Sigmoid colon (tissue), 7 donors: ENCODE data around the gene CDX1. TPM values are rescaled to one million over a fixed set of nuclear protein-coding genes. Genes with fewer than 3 reads are reported as not detected.

ENCODE experiments used
- DNase-seq: peaks from one replicate; pipeline ENCODE4 v3.0.0-alpha.2; 2019
- H3K27ac ChIP-seq, 4 donors: fragments of 200-600 bp; sonication (generic); one replicate each; pipeline ENCODE4 v1.5.1; 2016 to 2019; ENCODE audit warnings: mild to moderate bottlenecking in 1 of 4
- H3K27me3 ChIP-seq, 3 donors: fragments of 200-600 bp; sonication (generic); one replicate each; pipeline ENCODE4 v1.5.1; 2019; ENCODE audit warnings: mild to moderate bottlenecking in 1 of 3
- H3K36me3 ChIP-seq, 4 donors: fragments of 200-600 bp; sonication (generic); one replicate each; pipeline ENCODE4 v1.5.1; 2016 to 2019
- H3K4me1 ChIP-seq, 4 donors: fragments of 200-600 bp; sonication (generic); one replicate each; pipeline ENCODE4 v1.5.1; 2017 to 2019
- H3K4me3 ChIP-seq, 4 donors: fragments of 200-600 bp; sonication (generic); one replicate each; pipeline ENCODE4 v1.5.1; 2017 to 2019; ENCODE audit warnings: mild to moderate bottlenecking in 2 of 4, moderate library complexity in 1 of 4
- H3K9me3 ChIP-seq, 4 donors: fragments of 200-600 bp in 3 of 4; sonication (generic) in 3 of 4; one replicate each; pipeline versions ENCODE4 v1.5.1 to v1.6.1; 2013 to 2019
- EP300 ChIP-seq, 4 donors: sonication (generic); formaldehyde crosslinking; IDR thresholded peaks; one replicate each; pipeline ENCODE4 v1.6.1; 2017; ENCODE audit warnings: antibody characterized with exemption in 4 of 4
- POLR2A ChIP-seq, 2 donors: fragments of 450-650 bp; IDR thresholded peaks; one replicate each; pipeline ENCODE4 v1.6.1; 2016; ENCODE audit warnings: antibody characterized with exemption in 2 of 2, mild to moderate bottlenecking in 2 of 2, moderate library complexity in 2 of 2
- POLR2AphosphoS5 ChIP-seq, 4 donors: sonication (generic); formaldehyde crosslinking; IDR thresholded peaks; one replicate each; pipeline ENCODE4 v1.6.1; 2017; ENCODE audit warnings: antibody characterized with exemption in 4 of 4
- WGBS, 2 donors: extraction: QIAGEN DNeasy Blood & Tissue Kit; methylation state at CpG; one replicate each; pipeline ENCODE4 v1.1.7; 2013; 5-methylcytosine and 5-hydroxymethylcytosine counted together
- intact Hi-C: fragments of 100-400 bp; cut with DNase I; formaldehyde crosslinking; loops from one replicate; pipeline ENCODE4 v1.15.1; 2023
- polyA plus RNA-seq, 3 donors: library from polyadenylated mRNA; stranded (reverse); fragments of 200-250 nt; gene quantifications; one replicate each; pipeline ENCODE4 v1.2.3, GENCODE V29; 2013
- total RNA-seq, 4 donors: library from RNA; depleted of rRNA; stranded (reverse); fragments of >200 nt; gene quantifications; one replicate each; pipeline ENCODE4 v1.1.0, GENCODE V29; 2016
- TF ChIP-seq, protein P1 (sequence below), 4 experiments: fragments of 450-650 bp in 3 of 4; fragments of 200-600 bp in 1 of 4; IDR thresholded peaks; one replicate each; pipeline ENCODE4 v1.5.1; 2016 to 2019; ENCODE audit warnings: antibody characterized with exemption in 4 of 4, mild to moderate bottlenecking in 3 of 4, moderate library complexity in 2 of 4
- donor health status: healthy with polysubstance abuse.
- donor health status: Bipolar disorder and iron deficiency.
- donor health status: healthy.

The CDX1 gene
- total and polyA plus RNA-seq, 7 donors: 0.71 to 455 (median 325) TPM; not detected in 2

DNA sequence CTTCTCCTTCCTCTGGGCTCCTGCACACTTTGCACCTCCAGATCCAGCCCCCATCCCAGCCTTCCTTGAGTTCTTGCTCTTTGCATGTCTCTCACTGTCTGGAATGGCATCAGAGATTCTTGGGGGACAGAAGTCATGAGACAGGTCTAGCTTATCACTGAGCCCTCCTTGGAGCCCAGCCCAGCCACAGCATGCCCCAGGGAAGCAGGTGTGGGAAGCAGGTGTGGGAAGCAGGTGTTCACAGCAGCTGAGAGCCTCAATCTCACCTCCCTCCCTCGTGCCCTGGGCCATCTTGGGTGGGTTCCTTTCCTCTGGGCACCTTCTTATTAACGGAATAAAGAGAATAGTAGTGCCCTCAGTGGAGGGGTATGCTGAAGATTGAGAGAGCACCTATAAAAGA, 50.5 kb downstream of the CDX1 start:
- DNase-seq: no peak
- no peak for TF ChIP-seq EP300 (IDR thresholded peaks at IDR 0.05)
- TF ChIP-seq POLR2A (IDR thresholded peaks at IDR 0.05): no peak
- TF ChIP-seq, protein P1, sequence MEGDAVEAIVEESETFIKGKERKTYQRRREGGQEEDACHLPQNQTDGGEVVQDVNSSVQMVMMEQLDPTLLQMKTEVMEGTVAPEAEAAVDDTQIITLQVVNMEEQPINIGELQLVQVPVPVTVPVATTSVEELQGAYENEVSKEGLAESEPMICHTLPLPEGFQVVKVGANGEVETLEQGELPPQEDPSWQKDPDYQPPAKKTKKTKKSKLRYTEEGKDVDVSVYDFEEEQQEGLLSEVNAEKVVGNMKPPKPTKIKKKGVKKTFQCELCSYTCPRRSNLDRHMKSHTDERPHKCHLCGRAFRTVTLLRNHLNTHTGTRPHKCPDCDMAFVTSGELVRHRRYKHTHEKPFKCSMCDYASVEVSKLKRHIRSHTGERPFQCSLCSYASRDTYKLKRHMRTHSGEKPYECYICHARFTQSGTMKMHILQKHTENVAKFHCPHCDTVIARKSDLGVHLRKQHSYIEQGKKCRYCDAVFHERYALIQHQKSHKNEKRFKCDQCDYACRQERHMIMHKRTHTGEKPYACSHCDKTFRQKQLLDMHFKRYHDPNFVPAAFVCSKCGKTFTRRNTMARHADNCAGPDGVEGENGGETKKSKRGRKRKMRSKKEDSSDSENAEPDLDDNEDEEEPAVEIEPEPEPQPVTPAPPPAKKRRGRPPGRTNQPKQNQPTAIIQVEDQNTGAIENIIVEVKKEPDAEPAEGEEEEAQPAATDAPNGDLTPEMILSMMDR (IDR thresholded peaks at IDR 0.05): no peak
- no peak for TF ChIP-seq POLR2AphosphoS5 (IDR thresholded peaks at IDR 0.05)
- no peak overlapping the region for H3K27ac ChIP-seq
- no peaks in the 10 kb centered on the region for H3K9me3 ChIP-seq
- peaks cover 0 to 7% (median 2%) of the 10 kb centered on the region in 4 donors for H3K4me1 ChIP-seq
- H3K36me3 ChIP-seq: no peaks in the 10 kb centered on the region
- intact Hi-C loops: loop anchor here (10.0 kb wide), 2 partner anchors 212 to 218 kb away; partner anchors contain the start of genes HMGXB3 and TIGD6
- 17 to 52% methylated on average over 2 of the region's 2 CpGs for WGBS, 2 donors
- peaks cover 0 to 3% (median 0%) of the 10 kb centered on the region in 3 donors for H3K27me3 ChIP-seq
- H3K4me3 ChIP-seq: no peak overlapping the region

DNA sequence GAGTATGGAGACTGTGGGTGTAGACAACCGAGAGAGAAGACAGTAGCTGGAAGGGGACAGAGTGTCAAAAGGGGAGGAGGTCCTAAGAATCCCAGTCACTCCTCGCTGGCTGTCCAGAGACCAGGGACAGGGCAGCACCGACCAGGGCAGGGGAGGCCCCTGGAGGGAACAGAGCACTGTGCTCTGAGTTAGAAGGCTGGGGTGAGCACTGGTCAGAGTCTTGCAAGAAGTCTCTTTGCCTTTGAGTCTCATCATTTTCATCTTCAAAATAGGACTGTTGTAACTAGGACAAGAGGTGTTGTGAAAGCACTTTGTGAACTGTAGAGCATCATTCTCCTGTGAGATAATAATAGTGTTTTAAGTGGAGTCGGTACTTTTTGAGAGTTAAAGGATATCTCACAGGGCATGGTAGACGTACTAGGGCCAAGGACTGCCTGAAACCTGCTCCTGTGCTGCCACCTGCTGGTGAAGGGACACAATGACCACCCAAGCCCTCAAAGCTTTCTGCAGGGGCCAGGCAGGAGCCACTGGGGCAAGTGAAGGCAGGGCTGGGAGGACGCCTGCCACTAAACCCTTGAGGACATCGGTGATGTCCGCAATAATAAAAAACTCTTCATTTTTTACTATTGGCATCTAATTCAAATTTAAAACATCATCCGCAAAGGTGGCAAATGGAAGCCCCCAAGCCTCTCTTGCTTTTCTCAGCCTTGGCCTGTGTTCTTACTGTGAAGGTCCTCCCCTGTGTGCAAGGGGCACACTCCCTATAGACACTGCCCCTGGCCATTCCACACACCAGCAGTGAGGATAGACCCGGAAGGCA, 51.5 kb downstream of the CDX1 start:
- intact Hi-C loops: loop anchor here (1.0 to 10.0 kb wide), 4 partner anchors 57 to 217 kb away; partner anchors contain the start of genes HMGXB3 and TIGD6
- Histone ChIP-seq H3K9me3 (no peaks in the 10 kb centered on the region), H3K27ac (no peak overlapping the region), H3K36me3 (no peaks in the 10 kb centered on the region), H3K4me1 (peaks cover 0 to 7% (median 2%) of the 10 kb centered on the region in 4 donors), H3K27me3 (peaks cover 0 to 3% (median 0%) of the 10 kb centered on the region in 3 donors), H3K4me3 (no peak overlapping the region)
- no peak for TF ChIP-seq POLR2A (IDR thresholded peaks at IDR 0.05)
- TF ChIP-seq EP300 (IDR thresholded peaks at IDR 0.05): no peak
- TF ChIP-seq POLR2AphosphoS5 (IDR thresholded peaks at IDR 0.05): no peak
- TF ChIP-seq, protein P1 (IDR thresholded peaks at IDR 0.05): peak; percentile 71 to 98 (median 93)
- 22 to 36% methylated on average over 10 of the region's 10 CpGs for WGBS, 2 donors
- peak; percentile 92 for DNase-seq

DNA sequence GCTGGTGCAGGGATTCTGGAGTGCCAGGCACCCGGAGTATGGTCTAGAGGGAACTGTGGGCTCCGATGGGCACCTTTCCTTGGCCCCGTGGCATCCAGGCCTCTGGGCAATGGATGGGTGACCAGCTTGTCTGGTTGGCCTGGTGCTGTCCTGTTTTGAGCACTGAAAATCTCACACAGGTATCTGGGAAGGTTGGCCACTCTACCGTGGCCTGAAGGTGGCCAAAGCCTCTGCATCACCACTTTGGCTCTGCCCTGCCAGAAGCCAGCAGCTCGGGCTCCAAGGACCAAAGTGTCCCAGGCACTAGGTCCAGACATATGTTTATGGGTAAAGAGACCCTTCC, 52.1 kb downstream of the CDX1 start:
- Histone ChIP-seq H3K27ac (no peak overlapping the region), H3K4me3 (no peak overlapping the region), H3K36me3 (no peaks in the 10 kb centered on the region), H3K9me3 (no peaks in the 10 kb centered on the region), H3K27me3 (peaks cover 0 to 3% (median 0%) of the 10 kb centered on the region in 3 donors), H3K4me1 (peaks cover 0 to 7% (median 2%) of the 10 kb centered on the region in 4 donors)
- no peak for TF ChIP-seq POLR2AphosphoS5 (IDR thresholded peaks at IDR 0.05)
- TF ChIP-seq, protein P1 (IDR thresholded peaks at IDR 0.05): no peak
- no peak for TF ChIP-seq EP300 (IDR thresholded peaks at IDR 0.05)
- TF ChIP-seq POLR2A (IDR thresholded peaks at IDR 0.05): no peak
- intact Hi-C loops: loop anchor here (1.0 to 10.0 kb wide), 4 partner anchors 57 to 216 kb away; partner anchors contain the start of genes HMGXB3 and TIGD6
- WGBS, 2 donors: 82 to 86% methylated on average over 5 of the region's 5 CpGs
- DNase-seq: no peak

DNA sequence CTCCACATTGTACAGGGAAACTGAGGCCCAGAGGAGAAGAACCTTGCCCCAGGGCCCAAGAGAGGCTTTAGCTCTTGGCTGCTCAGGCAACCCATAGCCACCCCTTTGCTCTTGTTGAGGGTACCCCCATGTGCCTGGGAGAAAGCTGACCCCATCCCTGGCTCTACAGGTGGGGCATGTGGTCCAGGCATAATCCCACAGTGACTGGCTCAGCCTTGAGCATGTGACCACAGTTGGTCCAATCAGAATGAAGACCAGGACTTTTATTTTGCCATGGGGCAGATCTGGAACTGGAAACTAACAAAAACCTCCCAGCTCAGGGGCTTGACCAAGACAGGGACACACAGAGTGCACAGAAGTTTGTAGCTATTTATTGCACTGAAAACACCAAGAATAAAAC, 52.6 kb downstream of the CDX1 start:
- H3K9me3 ChIP-seq: no peaks in the 10 kb centered on the region
- no peak for DNase-seq
- peaks cover 0 to 7% (median 2%) of the 10 kb centered on the region in 4 donors for H3K4me1 ChIP-seq
- H3K36me3 ChIP-seq: no peaks in the 10 kb centered on the region
- H3K4me3 ChIP-seq: no peak overlapping the region
- H3K27me3 ChIP-seq: peaks cover 0 to 3% (median 0%) of the 10 kb centered on the region in 3 donors
- H3K27ac ChIP-seq: no peak overlapping the region
- TF ChIP-seq EP300 (IDR thresholded peaks at IDR 0.05) (no peak), POLR2A (IDR thresholded peaks at IDR 0.05) (no peak), POLR2AphosphoS5 (IDR thresholded peaks at IDR 0.05) (no peak)
- TF ChIP-seq, protein P1 (IDR thresholded peaks at IDR 0.05): no peak
- intact Hi-C loops: loop anchor here (10.0 kb wide), 2 partner anchors 214 to 216 kb away; partner anchors contain the start of genes HMGXB3 and TIGD6
